Measurements from ENCODE around the gene CRTC3. TPM values are rescaled to one million over a fixed set of nuclear protein-coding genes. Genes with fewer than 3 reads are reported as not detected.

Gene CRTC3
- total RNA-seq, 2 experiments from 2014 or later: 62.3 to 79.1 TPM

- Mint-ChIP-seq H3K4me1 (peaks cover 53% of the 10 kb centered on the region), H3K27ac (no peak overlapping the region), H3K27me3 (no peaks in the 10 kb centered on the region), H3K9me3 (ENCODE audit: low read depth) (no peaks in the 10 kb centered on the region), H3K36me3 (peaks cover 41% of the 10 kb centered on the region), H3K4me3 (no peak overlapping the region)
- DNase-seq: no peak
- CTCF ChIA-PET: interaction anchor here (0.7 to 0.9 kb wide), 2 partner anchors 11 to 14 kb away, joined by 3 to 4 read pairs; no protein-coding TSS in a partner anchor
- no peak for ATAC-seq
Observed at GRCh38 chr15:90591524-90591923, 61.8 kb downstream of the CRTC3 start.

- H3K4me3 Mint-ChIP-seq: no peak overlapping the region
- ATAC-seq: no peak
- H3K27me3 Mint-ChIP-seq: no peaks in the 10 kb centered on the region
- H3K9me3 Mint-ChIP-seq (ENCODE audit: low read depth): no peaks in the 10 kb centered on the region
- peaks cover 45% of the 10 kb centered on the region for H3K36me3 Mint-ChIP-seq
- no peak for DNase-seq
- peak overlapping the region; percentile 54 for H3K27ac Mint-ChIP-seq
- CTCF ChIA-PET: interaction anchor here (0.9 kb wide), 1 partner anchor 15 kb away, joined by 4 read pairs; no protein-coding TSS in a partner anchor
- peaks cover 56% of the 10 kb centered on the region for H3K4me1 Mint-ChIP-seq
Observed at GRCh38 chr15:90592131-90592881, 62.6 kb downstream of the CRTC3 start.

GRCh38 chr15:90593499-90594158, 63.9 kb downstream of the CRTC3 start:
- Mint-ChIP-seq H3K27ac (peak overlapping the region; percentile 100), H3K36me3 (peaks cover 49% of the 10 kb centered on the region), H3K4me3 (peak overlapping the region; percentile 73), H3K27me3 (no peaks in the 10 kb centered on the region), H3K9me3 (ENCODE audit: low read depth) (no peaks in the 10 kb centered on the region), H3K4me1 (peaks cover 65% of the 10 kb centered on the region)
- CTCF ChIA-PET: interaction anchor here (0.8 to 1.5 kb wide), 5 partner anchors 18 to 273 kb away, joined by 3 to 4 read pairs (median 3); partner anchors contain the start of gene CRTC3
- ATAC-seq (no peak), DNase-seq (no peak)

- Mint-ChIP-seq H3K27ac (peak overlapping the region; percentile 100), H3K4me3 (peak overlapping the region; percentile 73), H3K36me3 (peaks cover 50% of the 10 kb centered on the region), H3K4me1 (peaks cover 71% of the 10 kb centered on the region), H3K27me3 (no peaks in the 10 kb centered on the region), H3K9me3 (ENCODE audit: low read depth) (no peaks in the 10 kb centered on the region)
- ATAC-seq: peak; percentile 83
- DNase-seq: peak; percentile 90
- CTCF ChIA-PET: interaction anchor here (0.6 to 1.5 kb wide), 6 partner anchors 19 to 274 kb away, joined by 3 to 4 read pairs (median 3); partner anchors contain the start of gene CRTC3
Observed at GRCh38 chr15:90594301-90594738, 64.6 kb downstream of the CRTC3 start.

- Mint-ChIP-seq H3K9me3 (ENCODE audit: low read depth) (no peaks in the 10 kb centered on the region), H3K36me3 (peaks cover 51% of the 10 kb centered on the region), H3K4me3 (no peak overlapping the region), H3K4me1 (peaks cover 70% of the 10 kb centered on the region), H3K27ac (peak overlapping the region; percentile 90), H3K27me3 (no peaks in the 10 kb centered on the region)
- CTCF ChIA-PET: interaction anchor here (0.7 to 1.1 kb wide), 4 partner anchors 8 to 294 kb away, joined by 3 to 4 read pairs (median 3); no protein-coding TSS in a partner anchor
- no peak for ATAC-seq
- no peak for DNase-seq
Observed at GRCh38 chr15:90595763-90596155, 66.0 kb downstream of the CRTC3 start.

- Mint-ChIP-seq H3K4me1 (peaks cover 68% of the 10 kb centered on the region), H3K9me3 (ENCODE audit: low read depth) (no peaks in the 10 kb centered on the region), H3K36me3 (peaks cover 52% of the 10 kb centered on the region), H3K27ac (peak overlapping the region; percentile 90), H3K4me3 (no peak overlapping the region), H3K27me3 (no peaks in the 10 kb centered on the region)
- DNase-seq: no peak
- CTCF ChIA-PET: interaction anchor here (1.0 to 1.1 kb wide), 2 partner anchors 11 to 277 kb away, joined by 3 to 5 read pairs; no protein-coding TSS in a partner anchor
- ATAC-seq: no peak
Observed at GRCh38 chr15:90596943-90597342, 67.2 kb downstream of the CRTC3 start.

GRCh38 chr15:90597577-90597976, 67.9 kb downstream of the CRTC3 start:
- peaks cover 63% of the 10 kb centered on the region for H3K4me1 Mint-ChIP-seq
- DNase-seq (no peak), ATAC-seq (peak; percentile 75)
- H3K36me3 Mint-ChIP-seq: peaks cover 54% of the 10 kb centered on the region
- no peaks in the 10 kb centered on the region for H3K9me3 Mint-ChIP-seq (ENCODE audit: low read depth)
- H3K4me3 Mint-ChIP-seq: peak overlapping the region; percentile 47
- CTCF ChIA-PET: interaction anchor here (1.1 to 1.6 kb wide), 5 partner anchors 12 to 278 kb away, joined by 3 to 6 read pairs (median 4); no protein-coding TSS in a partner anchor
- H3K27ac Mint-ChIP-seq: peak overlapping the region; percentile 90
- no peaks in the 10 kb centered on the region for H3K27me3 Mint-ChIP-seq

- Mint-ChIP-seq H3K4me3 (peak overlapping the region; percentile 47), H3K27ac (peak overlapping the region; percentile 90), H3K36me3 (peaks cover 52% of the 10 kb centered on the region), H3K27me3 (no peaks in the 10 kb centered on the region), H3K4me1 (peaks cover 61% of the 10 kb centered on the region), H3K9me3 (ENCODE audit: low read depth) (no peaks in the 10 kb centered on the region)
- CTCF ChIA-PET: interaction anchor here (1.0 to 1.7 kb wide), 9 partner anchors 12 to 336 kb away, joined by 3 to 7 read pairs (median 5); no protein-coding TSS in a partner anchor
- DNase-seq: peak; percentile 62
- peak; percentile 25 for ATAC-seq
Observed at GRCh38 chr15:90598031-90598577, 68.4 kb downstream of the CRTC3 start.

GRCh38 chr15:90598679-90599078, 69.0 kb downstream of the CRTC3 start:
- DNase-seq: no peak
- H3K27ac Mint-ChIP-seq: peak overlapping the region; percentile 90
- H3K4me1 Mint-ChIP-seq: peaks cover 57% of the 10 kb centered on the region
- H3K36me3 Mint-ChIP-seq: peaks cover 53% of the 10 kb centered on the region
- no peak for ATAC-seq
- no peaks in the 10 kb centered on the region for H3K27me3 Mint-ChIP-seq
- CTCF ChIA-PET: interaction anchor here (1.0 to 1.7 kb wide), 8 partner anchors 32 to 336 kb away, joined by 3 to 7 read pairs (median 5); no protein-coding TSS in a partner anchor
- H3K4me3 Mint-ChIP-seq: peak overlapping the region; percentile 47
- H3K9me3 Mint-ChIP-seq (ENCODE audit: low read depth): no peaks in the 10 kb centered on the region

GRCh38 chr15:90599116-90599515, 69.4 kb downstream of the CRTC3 start:
- Mint-ChIP-seq H3K27me3 (no peaks in the 10 kb centered on the region), H3K4me3 (no peak overlapping the region), H3K4me1 (peaks cover 54% of the 10 kb centered on the region), H3K27ac (peak overlapping the region; percentile 90), H3K9me3 (ENCODE audit: low read depth) (no peaks in the 10 kb centered on the region), H3K36me3 (peaks cover 53% of the 10 kb centered on the region)
- DNase-seq: no peak
- CTCF ChIA-PET: interaction anchor here (1.0 to 1.7 kb wide), 5 partner anchors 68 to 335 kb away, joined by 3 to 7 read pairs (median 6); no protein-coding TSS in a partner anchor
- no peak for ATAC-seq

- H3K27ac Mint-ChIP-seq: peak overlapping the region; percentile 90
- no peak overlapping the region for H3K4me3 Mint-ChIP-seq
Observed at GRCh38 chr15:90599644-90600043, 69.9 kb downstream of the CRTC3 start.

GRCh38 chr15:90600954-90601353, 71.2 kb downstream of the CRTC3 start:
- DNase-seq: no peak
- H3K27ac Mint-ChIP-seq: peak overlapping the region; percentile 14
- ATAC-seq: no peak
- no peak overlapping the region for H3K4me3 Mint-ChIP-seq
- no peaks in the 10 kb centered on the region for H3K27me3 Mint-ChIP-seq
- H3K36me3 Mint-ChIP-seq: peaks cover 50% of the 10 kb centered on the region
- peaks cover 42% of the 10 kb centered on the region for H3K4me1 Mint-ChIP-seq
- CTCF ChIA-PET: interaction anchor here (0.9 kb wide), 1 partner anchor 61 kb away, joined by 4 read pairs; no protein-coding TSS in a partner anchor
- H3K9me3 Mint-ChIP-seq (ENCODE audit: low read depth): no peaks in the 10 kb centered on the region

More at GRCh38 chr15:90599644-90600043, 69.9 kb downstream of the CRTC3 start:
- DNase-seq (no peak), ATAC-seq (no peak)
- CTCF ChIA-PET: interaction anchor here (1.1 to 1.7 kb wide), 3 partner anchors 61 to 286 kb away, joined by 3 to 7 read pairs (median 6); no protein-coding TSS in a partner anchor
- Mint-ChIP-seq H3K9me3 (ENCODE audit: low read depth) (no peaks in the 10 kb centered on the region), H3K4me1 (peaks cover 52% of the 10 kb centered on the region), H3K27me3 (no peaks in the 10 kb centered on the region), H3K36me3 (peaks cover 56% of the 10 kb centered on the region)

Measured in activated CD8-positive, alpha-beta memory T cell treated with anti-CD3 and anti-CD28 coated beads, Interleukin-2, amount 10 ng/mL, durations not matched to agents 7 days and 5 days (primary cell).